ENCODE measurements around the gene SLC8A1.

SLC8A1 gene

DNA sequence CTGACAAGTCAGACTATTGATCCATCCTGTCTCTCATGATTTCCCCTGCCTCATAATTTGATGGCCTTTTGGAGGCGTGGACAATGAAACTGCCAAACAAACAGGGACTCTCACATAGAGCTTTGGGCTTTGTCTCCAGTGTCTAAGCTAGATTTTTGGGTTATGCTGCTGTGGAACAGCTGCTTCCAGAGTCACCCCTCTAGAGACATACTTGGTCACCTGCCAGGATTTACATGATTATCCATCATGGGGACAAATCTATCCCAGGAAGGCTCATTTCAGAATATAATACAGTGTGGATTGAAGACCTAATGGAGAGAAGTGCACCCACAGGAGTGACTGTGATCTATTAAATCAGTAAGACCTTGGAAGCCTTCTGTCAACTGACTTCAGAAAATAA is 159.6 kb downstream of the SLC8A1 start:
- TF ChIP-seq, protein P1, sequence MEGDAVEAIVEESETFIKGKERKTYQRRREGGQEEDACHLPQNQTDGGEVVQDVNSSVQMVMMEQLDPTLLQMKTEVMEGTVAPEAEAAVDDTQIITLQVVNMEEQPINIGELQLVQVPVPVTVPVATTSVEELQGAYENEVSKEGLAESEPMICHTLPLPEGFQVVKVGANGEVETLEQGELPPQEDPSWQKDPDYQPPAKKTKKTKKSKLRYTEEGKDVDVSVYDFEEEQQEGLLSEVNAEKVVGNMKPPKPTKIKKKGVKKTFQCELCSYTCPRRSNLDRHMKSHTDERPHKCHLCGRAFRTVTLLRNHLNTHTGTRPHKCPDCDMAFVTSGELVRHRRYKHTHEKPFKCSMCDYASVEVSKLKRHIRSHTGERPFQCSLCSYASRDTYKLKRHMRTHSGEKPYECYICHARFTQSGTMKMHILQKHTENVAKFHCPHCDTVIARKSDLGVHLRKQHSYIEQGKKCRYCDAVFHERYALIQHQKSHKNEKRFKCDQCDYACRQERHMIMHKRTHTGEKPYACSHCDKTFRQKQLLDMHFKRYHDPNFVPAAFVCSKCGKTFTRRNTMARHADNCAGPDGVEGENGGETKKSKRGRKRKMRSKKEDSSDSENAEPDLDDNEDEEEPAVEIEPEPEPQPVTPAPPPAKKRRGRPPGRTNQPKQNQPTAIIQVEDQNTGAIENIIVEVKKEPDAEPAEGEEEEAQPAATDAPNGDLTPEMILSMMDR (IDR thresholded peaks at IDR 0.05; ENCODE audit: low read depth, low read length), result no peak
- Histone ChIP-seq H3K9me3 (ENCODE audit: severe bottlenecking) (no peaks in the 10 kb centered on the region), H3K27ac (no peak overlapping the region), H3K36me3 (no peaks in the 10 kb centered on the region), H3K27me3 (ENCODE audit: insufficient read depth, low read depth, severe bottlenecking) (no peaks in the 10 kb centered on the region), H3K4me3 (ENCODE audit: low read depth, low read length) (no peak overlapping the region)
- no peak for DNase-seq

DNA sequence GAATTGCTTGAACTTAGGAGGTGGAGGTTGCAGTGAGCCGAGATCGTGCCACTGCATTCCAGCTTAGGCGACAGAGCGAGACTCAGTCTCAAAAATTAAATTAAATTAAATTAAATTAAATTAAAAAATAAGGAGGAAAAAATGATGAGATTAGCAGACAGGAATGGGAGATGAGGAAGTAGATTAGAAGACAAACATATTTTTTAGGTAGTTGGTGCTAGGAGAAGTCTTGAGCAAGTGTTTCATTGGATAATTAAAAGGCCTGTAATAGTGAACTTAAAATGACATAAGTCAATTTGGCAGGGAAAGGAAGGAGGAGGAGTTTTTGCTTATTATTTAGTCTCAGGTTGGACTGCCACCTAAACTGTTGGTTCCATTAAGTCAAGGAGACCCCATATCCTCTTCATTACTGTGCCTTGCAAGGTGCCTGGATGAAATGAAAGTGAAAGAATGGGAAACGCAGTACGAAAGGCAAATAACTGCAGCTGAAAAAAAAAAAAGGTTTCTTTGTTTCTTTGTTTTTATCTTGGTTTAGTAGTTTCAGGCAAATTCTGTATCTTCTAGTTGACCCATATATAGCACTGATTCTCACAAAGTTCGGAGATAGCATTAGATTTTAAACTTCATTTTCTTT is 162.0 kb downstream of the SLC8A1 start:
- no peaks in the 10 kb centered on the region for H3K27me3 ChIP-seq (ENCODE audit: insufficient read depth, low read depth, severe bottlenecking)
- TF ChIP-seq, protein P1 (IDR thresholded peaks at IDR 0.05; ENCODE audit: low read depth, low read length), result no peak
- DNase-seq, result no peak
- no peaks in the 10 kb centered on the region for H3K9me3 ChIP-seq (ENCODE audit: severe bottlenecking)
- H3K36me3 ChIP-seq, result no peaks in the 10 kb centered on the region
- H3K27ac ChIP-seq, result no peak overlapping the region
- no peak overlapping the region for H3K4me3 ChIP-seq (ENCODE audit: low read depth, low read length)

DNA sequence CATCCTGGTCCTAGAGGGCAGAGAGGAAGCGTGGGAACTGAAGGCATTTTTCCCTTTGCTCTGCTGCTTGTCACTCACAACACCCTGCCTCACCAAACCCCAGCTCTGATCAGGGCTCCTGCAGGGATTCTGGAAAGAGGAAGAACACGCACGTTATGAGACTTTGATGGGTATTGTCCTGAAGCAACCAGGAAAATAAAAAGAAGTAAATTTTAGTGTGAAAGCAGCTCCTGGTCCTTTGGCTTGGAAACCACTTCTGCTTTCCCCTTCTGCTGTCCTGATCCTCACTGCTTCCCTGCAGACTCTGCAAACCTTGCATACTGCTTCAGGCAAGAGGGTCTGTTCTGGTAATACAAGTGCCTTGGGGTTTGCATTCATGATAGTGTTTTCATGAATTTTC is 164.1 kb downstream of the SLC8A1 start:
- Histone ChIP-seq H3K27ac (no peak overlapping the region), H3K27me3 (ENCODE audit: insufficient read depth, low read depth, severe bottlenecking) (no peaks in the 10 kb centered on the region), H3K9me3 (ENCODE audit: severe bottlenecking) (no peaks in the 10 kb centered on the region), H3K4me3 (ENCODE audit: low read depth, low read length) (no peak overlapping the region), H3K36me3 (no peaks in the 10 kb centered on the region)
- no peak for DNase-seq
- TF ChIP-seq, protein P1 (IDR thresholded peaks at IDR 0.05; ENCODE audit: low read depth, low read length), result no peak

DNA sequence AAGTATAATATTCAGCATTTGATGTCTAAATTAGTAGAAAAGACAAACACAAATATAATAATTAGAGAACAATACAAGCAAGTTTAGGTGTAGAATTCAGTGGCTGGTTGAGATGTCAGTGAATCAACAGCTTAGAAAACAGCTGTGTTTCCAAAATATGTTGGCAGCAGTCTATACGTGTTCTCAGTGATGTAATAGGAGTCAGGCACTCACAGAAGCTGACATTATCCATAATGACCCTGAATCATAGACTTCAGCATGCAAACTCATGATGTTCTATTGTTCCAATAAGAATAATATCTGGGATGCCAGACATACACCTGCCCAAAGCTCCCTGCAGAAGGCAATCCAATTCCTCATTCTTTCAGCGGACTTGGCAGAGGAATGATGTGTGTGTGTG is 164.7 kb downstream of the SLC8A1 start:
- no peaks in the 10 kb centered on the region for H3K36me3 ChIP-seq
- H3K4me3 ChIP-seq (ENCODE audit: low read depth, low read length), result no peak overlapping the region
- no peaks in the 10 kb centered on the region for H3K27me3 ChIP-seq (ENCODE audit: insufficient read depth, low read depth, severe bottlenecking)
- no peaks in the 10 kb centered on the region for H3K9me3 ChIP-seq (ENCODE audit: severe bottlenecking)
- no peak overlapping the region for H3K27ac ChIP-seq
- TF ChIP-seq, protein P1 (IDR thresholded peaks at IDR 0.05; ENCODE audit: low read depth, low read length), result no peak
- no peak for DNase-seq

DNA sequence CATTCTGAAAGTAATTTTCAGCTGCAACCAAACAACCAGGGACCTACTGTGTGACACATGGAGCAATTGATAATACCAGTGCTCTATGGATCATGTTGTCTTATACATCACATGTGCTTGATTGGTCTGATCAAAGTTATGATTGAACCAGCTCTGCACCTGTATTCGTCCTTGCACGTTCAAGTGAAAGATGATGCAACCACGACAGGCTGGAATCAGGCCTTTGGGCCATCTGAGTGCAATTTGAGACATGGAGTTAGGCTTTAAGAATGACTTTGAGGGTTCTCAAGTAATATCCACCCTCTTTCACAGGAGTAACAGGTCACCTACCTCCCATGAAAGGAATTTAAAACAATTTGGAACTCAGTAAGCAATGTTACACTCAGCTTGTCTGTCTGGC is 165.2 kb downstream of the SLC8A1 start:
- DNase-seq, result no peak
- Histone ChIP-seq H3K27me3 (ENCODE audit: insufficient read depth, low read depth, severe bottlenecking) (no peaks in the 10 kb centered on the region), H3K27ac (no peak overlapping the region), H3K36me3 (no peaks in the 10 kb centered on the region), H3K9me3 (ENCODE audit: severe bottlenecking) (no peaks in the 10 kb centered on the region), H3K4me3 (ENCODE audit: low read depth, low read length) (no peak overlapping the region)
- TF ChIP-seq, protein P1 (IDR thresholded peaks at IDR 0.05; ENCODE audit: low read depth, low read length), result no peak

DNA sequence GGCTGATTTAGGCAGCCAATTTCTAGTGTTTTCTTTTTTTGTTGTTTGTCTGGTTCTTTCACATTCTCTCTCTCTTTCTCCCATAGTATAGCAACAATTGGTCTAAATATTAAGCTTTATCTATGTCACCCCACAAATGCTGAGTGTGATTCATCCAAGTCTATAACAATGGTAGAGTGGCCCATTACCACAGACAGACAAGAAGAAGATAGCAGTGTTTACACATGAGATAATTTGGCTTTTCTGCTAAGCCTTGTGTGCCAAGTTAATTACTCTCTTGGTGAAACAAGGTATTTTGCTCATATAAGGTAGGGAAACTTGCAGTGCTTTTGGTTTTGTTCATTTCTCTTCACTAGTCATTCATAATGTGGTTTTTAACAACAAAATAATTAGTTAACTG is 166.5 kb downstream of the SLC8A1 start:
- Histone ChIP-seq H3K9me3 (ENCODE audit: severe bottlenecking) (no peaks in the 10 kb centered on the region), H3K27ac (no peak overlapping the region), H3K27me3 (ENCODE audit: insufficient read depth, low read depth, severe bottlenecking) (no peaks in the 10 kb centered on the region), H3K36me3 (no peaks in the 10 kb centered on the region), H3K4me3 (ENCODE audit: low read depth, low read length) (no peak overlapping the region)
- TF ChIP-seq, protein P1 (IDR thresholded peaks at IDR 0.05; ENCODE audit: low read depth, low read length), result no peak
- no peak for DNase-seq
